ENCODE measurements around the gene COL4A1. TPM values are rescaled to one million over a fixed set of nuclear protein-coding genes. Genes with fewer than 3 reads are reported as not detected.
A peak's percentile ranks its signal among the peaks of the same experiment; 100 is the strongest.

Gene COL4A1
- total RNA-seq, 1 experiment from 2014 or later: 4.8 TPM

GRCh38 chr13:110351636-110352420 is 44.9 kb upstream of the COL4A1 start:
- Histone ChIP-seq H3K9me3 (no peaks in the 10 kb centered on the region), H3K4me3 (ENCODE audit: low read depth, low read length) (no peak overlapping the region), H3K27me3 (replicated peaks; ENCODE audit: control insufficient read depth, insufficient read depth, low read length) (no peaks in the 10 kb centered on the region), H3K36me3 (ENCODE audit: control insufficient read depth, insufficient read depth, low read length) (no peaks in the 10 kb centered on the region), H3K4me1 (peaks cover 32% of the 10 kb centered on the region)
- Mint-ChIP-seq H3K4me3 (ENCODE audit: unreplicated experiment) (no peak overlapping the region), H3K9me3 (ENCODE audit: unreplicated experiment) (no peaks in the 10 kb centered on the region), H3K4me1 (ENCODE audit: low read depth, unreplicated experiment) (peaks cover 56% of the 10 kb centered on the region), H3K36me3 (ENCODE audit: insufficient read depth, unreplicated experiment) (peaks cover 6% of the 10 kb centered on the region), H3K27ac (ENCODE audit: unreplicated experiment) (peak overlapping the region; percentile 49), H3K27me3 (ENCODE audit: insufficient read depth, unreplicated experiment) (no peaks in the 10 kb centered on the region)
- ChIA-PET POLR2A (no interaction called here), CTCF (interaction anchor here (0.6 kb wide), 1 partner anchor 103 kb away, joined by 5 read pairs; no protein-coding TSS in a partner anchor)
- TF ChIP-seq, protein P1, sequence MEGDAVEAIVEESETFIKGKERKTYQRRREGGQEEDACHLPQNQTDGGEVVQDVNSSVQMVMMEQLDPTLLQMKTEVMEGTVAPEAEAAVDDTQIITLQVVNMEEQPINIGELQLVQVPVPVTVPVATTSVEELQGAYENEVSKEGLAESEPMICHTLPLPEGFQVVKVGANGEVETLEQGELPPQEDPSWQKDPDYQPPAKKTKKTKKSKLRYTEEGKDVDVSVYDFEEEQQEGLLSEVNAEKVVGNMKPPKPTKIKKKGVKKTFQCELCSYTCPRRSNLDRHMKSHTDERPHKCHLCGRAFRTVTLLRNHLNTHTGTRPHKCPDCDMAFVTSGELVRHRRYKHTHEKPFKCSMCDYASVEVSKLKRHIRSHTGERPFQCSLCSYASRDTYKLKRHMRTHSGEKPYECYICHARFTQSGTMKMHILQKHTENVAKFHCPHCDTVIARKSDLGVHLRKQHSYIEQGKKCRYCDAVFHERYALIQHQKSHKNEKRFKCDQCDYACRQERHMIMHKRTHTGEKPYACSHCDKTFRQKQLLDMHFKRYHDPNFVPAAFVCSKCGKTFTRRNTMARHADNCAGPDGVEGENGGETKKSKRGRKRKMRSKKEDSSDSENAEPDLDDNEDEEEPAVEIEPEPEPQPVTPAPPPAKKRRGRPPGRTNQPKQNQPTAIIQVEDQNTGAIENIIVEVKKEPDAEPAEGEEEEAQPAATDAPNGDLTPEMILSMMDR (IDR thresholded peaks at IDR 0.05; ENCODE audit: insufficient read depth in 1 of 2, low read depth in 1 of 2, low read length in 1 of 2, severe bottlenecking in 1 of 2, unreplicated experiment in 1 of 2): no peak
- intact Hi-C loops (cut with micrococcal nuclease; ENCODE audit: unreplicated experiment): no loop called here
- DNase-seq: no peak
- BruUV-seq (replicated peaks): no TSS peak

DNA sequence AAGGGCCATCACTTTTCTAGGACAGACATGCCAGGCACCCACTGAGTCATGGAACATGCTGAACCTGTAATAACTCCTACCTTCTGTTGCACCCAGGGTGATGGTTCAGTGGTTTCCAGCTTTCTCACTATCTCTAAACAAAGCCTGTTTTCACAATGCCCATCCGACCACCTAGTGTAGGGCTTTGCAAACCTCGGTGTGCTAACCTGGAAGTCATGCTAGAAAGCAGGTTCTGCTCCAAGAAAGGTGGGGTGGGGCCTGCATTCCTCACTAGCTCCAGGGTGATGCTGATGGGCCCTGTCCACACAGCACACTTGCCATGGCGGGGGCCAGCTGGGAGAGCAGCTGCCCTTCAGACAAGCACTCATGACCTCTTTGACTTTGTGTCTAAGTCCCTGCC is 43.6 kb upstream of the COL4A1 start:
- ChIA-PET POLR2A (no interaction called here), CTCF (no interaction called here)
- H3K9me3 Mint-ChIP-seq (ENCODE audit: unreplicated experiment): no peaks in the 10 kb centered on the region
- no peak for DNase-seq
- no peak overlapping the region for H3K4me3 Mint-ChIP-seq (ENCODE audit: unreplicated experiment)
- no peaks in the 10 kb centered on the region for H3K27me3 Mint-ChIP-seq (ENCODE audit: insufficient read depth, unreplicated experiment)
- peaks cover 56% of the 10 kb centered on the region for H3K4me1 Mint-ChIP-seq (ENCODE audit: low read depth, unreplicated experiment)
- Histone ChIP-seq H3K4me3 (ENCODE audit: low read depth, low read length) (no peak overlapping the region), H3K36me3 (ENCODE audit: control insufficient read depth, insufficient read depth, low read length) (no peaks in the 10 kb centered on the region), H3K4me1 (peaks cover 37% of the 10 kb centered on the region), H3K9me3 (no peaks in the 10 kb centered on the region), H3K27me3 (replicated peaks; ENCODE audit: control insufficient read depth, insufficient read depth, low read length) (no peaks in the 10 kb centered on the region)
- H3K36me3 Mint-ChIP-seq (ENCODE audit: insufficient read depth, unreplicated experiment): peaks cover under 1% of the 10 kb centered on the region
- BruUV-seq (replicated peaks): no TSS peak
- TF ChIP-seq, protein P1 (IDR thresholded peaks at IDR 0.05; ENCODE audit: insufficient read depth in 1 of 2, low read depth in 1 of 2, low read length in 1 of 2, severe bottlenecking in 1 of 2, unreplicated experiment in 1 of 2): no peak
- H3K27ac Mint-ChIP-seq (ENCODE audit: unreplicated experiment): no peak overlapping the region
- intact Hi-C loops (cut with micrococcal nuclease; ENCODE audit: unreplicated experiment): no loop called here

DNA sequence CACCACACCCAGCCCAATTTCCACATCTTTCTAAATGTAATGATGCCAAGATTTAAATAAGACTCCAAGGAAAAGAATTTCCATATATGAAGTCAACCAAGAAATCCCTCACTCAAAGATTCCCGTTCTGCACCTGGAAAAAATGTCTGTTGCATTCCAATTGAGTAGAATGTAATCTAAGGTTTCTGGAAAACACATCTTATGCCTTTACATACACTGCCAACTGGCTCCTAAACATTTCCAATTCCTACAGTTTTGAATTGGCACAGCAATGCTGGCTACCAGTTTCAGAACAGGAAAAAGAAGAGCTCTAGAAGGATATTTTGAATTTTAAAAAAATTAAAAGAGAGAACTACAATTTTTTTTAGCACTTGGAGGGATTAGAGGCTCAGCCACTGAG is 43.1 kb upstream of the COL4A1 start:
- intact Hi-C loops (cut with micrococcal nuclease; ENCODE audit: unreplicated experiment): no loop called here
- CTCF ChIA-PET: no interaction called here
- no peaks in the 10 kb centered on the region for H3K9me3 ChIP-seq
- POLR2A ChIA-PET: no interaction called here
- Mint-ChIP-seq H3K36me3 (ENCODE audit: insufficient read depth, unreplicated experiment) (no peaks in the 10 kb centered on the region), H3K4me3 (ENCODE audit: unreplicated experiment) (no peak overlapping the region), H3K27ac (ENCODE audit: unreplicated experiment) (no peak overlapping the region), H3K9me3 (ENCODE audit: unreplicated experiment) (no peaks in the 10 kb centered on the region), H3K4me1 (ENCODE audit: low read depth, unreplicated experiment) (peaks cover 54% of the 10 kb centered on the region), H3K27me3 (ENCODE audit: insufficient read depth, unreplicated experiment) (no peaks in the 10 kb centered on the region)
- no peak overlapping the region for H3K4me3 ChIP-seq (ENCODE audit: low read depth, low read length)
- no peaks in the 10 kb centered on the region for H3K27me3 ChIP-seq (replicated peaks; ENCODE audit: control insufficient read depth, insufficient read depth, low read length)
- TF ChIP-seq, protein P1 (IDR thresholded peaks at IDR 0.05; ENCODE audit: insufficient read depth in 1 of 2, low read depth in 1 of 2, low read length in 1 of 2, severe bottlenecking in 1 of 2, unreplicated experiment in 1 of 2): no peak
- H3K36me3 ChIP-seq (ENCODE audit: control insufficient read depth, insufficient read depth, low read length): no peaks in the 10 kb centered on the region
- peaks cover 36% of the 10 kb centered on the region for H3K4me1 ChIP-seq
- BruUV-seq (replicated peaks): no TSS peak
- DNase-seq: no peak
